GM12892 (cell line): ENCODE measurements around the gene MAN1A2.
"Not testable (repeated sequence)": the region's sequence is repeated elsewhere in the genome, so short reads cannot be mapped to it uniquely, and the experiment has no call there.

Experiments used
- DNase-seq: peaks from one replicate; pipeline ENCODE4 v3.0.0; 2011; ENCODE audit not compliant: insufficient read length
- FAIRE-seq: peaks from 2 replicates; lab custom pipeline; 2011; peaks lifted over from hg19 to GRCh38; lab: Jason Lieb, UNC
- POLR2A ChIP-seq: IDR thresholded peaks from 2 replicates; pipeline ENCODE4 v1.6.1; 2011; ENCODE audit warnings: low read depth, low read length, control low read depth
- POLR2AphosphoS5 ChIP-seq: IDR thresholded peaks from 2 replicates; pipeline ENCODE4 v1.6.1; 2011; ENCODE audit warnings: low read depth, low read length, control low read depth
- TAF1 ChIP-seq: IDR thresholded peaks from 2 replicates; pipeline ENCODE4 v1.6.1; 2011; ENCODE audit warnings: low read depth, mild to moderate bottlenecking, control low read depth, low read length, borderline replicate concordance

The MAN1A2 gene

GRCh38 chr1:117467336-117467735 lies 100.1 kb downstream of the MAN1A2 start:
- TF ChIP-seq POLR2AphosphoS5 (no peak), POLR2A (no peak), TAF1 (no peak)
- FAIRE-seq (no peak), DNase-seq (no peak)

- no peak for TF ChIP-seq POLR2A
- TF ChIP-seq POLR2AphosphoS5: no peak
- TF ChIP-seq TAF1: no peak
- DNase-seq (no peak), FAIRE-seq (no peak)
Measured at GRCh38 chr1:117473063-117473462, 105.8 kb downstream of the MAN1A2 start.

DNA sequence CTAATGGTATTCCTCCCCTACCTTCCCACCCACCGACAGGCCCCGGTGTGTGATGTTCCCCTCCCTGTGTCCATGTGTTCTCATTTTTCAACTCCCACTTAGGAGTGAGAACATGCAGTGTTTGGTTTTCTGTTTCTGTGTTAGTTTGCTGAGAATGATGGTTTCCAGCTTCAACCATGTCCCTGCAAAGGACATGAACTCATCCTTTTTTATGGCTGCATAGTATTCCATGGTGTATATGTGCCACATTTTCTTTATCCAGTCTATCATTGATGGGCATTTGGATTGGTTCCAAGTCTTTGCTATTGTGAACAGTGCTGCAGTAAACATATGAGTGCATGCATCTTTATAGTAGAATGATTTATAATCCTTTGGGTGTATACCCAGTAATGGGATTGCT lies 108.2 kb downstream of the MAN1A2 start:
- FAIRE-seq, DNase-seq: not testable (repeated sequence)

DNA sequence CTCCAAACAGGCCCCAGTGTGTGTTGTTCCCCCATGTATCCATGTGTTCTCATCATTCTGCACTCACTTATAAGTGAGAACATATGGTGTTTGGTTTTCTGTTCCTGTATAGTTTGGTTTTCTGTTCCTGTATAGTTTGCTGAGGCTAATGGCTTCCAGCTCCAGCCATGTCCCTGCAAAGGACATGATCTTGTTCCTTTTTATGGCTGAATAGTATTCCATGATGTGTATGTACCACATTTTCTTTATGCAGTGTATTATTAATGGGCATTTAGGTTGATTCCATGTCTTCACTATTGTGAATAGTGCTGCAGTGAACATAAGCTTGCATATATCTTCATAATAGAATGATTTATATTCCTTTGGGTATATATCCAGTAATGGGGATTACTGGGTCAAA lies 111.8 kb downstream of the MAN1A2 start:
- TF ChIP-seq POLR2AphosphoS5 (no peak), TAF1 (no peak), POLR2A (no peak)
- no peak for FAIRE-seq
- DNase-seq: no peak

DNA sequence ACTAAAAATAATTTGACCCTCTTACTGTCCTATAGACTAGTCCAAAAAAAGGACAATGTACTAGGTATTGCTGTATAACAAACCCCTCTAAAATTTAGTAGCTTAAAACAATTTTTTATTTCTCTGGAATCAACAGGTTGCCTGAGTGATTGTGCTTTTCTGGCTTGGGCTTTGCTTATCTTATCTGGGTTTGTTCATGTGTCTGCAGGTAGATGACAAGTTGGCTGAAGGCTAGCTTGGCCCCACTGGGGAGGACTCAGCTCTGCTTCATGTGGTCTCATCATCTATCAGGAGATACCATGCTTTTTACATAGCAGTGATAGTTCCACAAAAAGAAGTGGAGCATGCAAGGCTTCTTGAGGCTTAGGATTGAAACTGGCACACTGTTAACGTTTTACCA lies 114.2 kb downstream of the MAN1A2 start:
- no peak for FAIRE-seq
- TF ChIP-seq POLR2A (no peak), POLR2AphosphoS5 (no peak), TAF1 (no peak)
- no peak for DNase-seq

DNA sequence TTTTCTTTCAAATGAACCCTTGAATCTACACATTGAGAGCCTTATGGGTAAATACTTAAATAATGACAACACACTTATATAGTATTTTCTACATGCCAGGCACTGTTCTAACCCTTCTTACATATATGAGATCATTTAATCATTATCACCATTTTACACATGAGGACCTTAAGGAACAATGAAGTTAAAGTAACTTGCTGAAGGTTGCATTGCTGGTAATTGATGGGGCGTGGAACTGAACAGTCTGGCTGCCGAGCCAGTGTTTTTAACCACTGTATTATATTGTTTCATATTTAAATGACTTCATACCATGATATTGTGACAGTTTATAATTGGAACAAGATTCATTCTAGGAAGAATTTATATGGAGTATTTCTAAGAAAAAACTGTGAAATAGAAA lies 126.7 kb downstream of the MAN1A2 start:
- no peak for DNase-seq
- no peak for FAIRE-seq
- no peak for TF ChIP-seq TAF1
- TF ChIP-seq POLR2A: no peak
- no peak for TF ChIP-seq POLR2AphosphoS5

DNA sequence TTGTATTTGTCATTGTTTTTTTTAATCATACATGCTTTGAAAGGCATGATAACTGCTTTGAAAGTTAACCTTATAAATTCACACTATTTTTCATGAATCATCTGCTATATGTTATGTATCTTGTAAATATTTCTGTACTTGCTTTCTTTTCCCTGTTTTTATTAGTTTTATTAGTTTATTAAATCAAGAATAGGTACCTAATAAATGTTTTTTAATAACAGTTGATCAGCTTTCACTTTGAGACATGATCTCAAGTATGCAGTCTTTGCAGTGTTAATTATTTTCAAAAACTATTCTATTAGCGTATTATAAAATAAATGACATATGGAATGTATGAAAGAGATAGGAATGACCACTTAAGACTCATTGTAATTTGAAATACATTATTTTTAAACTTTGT lies 127.8 kb downstream of the MAN1A2 start:
- no peak for FAIRE-seq
- TF ChIP-seq POLR2AphosphoS5 (no peak), POLR2A (no peak), TAF1 (no peak)
- no peak for DNase-seq

DNA sequence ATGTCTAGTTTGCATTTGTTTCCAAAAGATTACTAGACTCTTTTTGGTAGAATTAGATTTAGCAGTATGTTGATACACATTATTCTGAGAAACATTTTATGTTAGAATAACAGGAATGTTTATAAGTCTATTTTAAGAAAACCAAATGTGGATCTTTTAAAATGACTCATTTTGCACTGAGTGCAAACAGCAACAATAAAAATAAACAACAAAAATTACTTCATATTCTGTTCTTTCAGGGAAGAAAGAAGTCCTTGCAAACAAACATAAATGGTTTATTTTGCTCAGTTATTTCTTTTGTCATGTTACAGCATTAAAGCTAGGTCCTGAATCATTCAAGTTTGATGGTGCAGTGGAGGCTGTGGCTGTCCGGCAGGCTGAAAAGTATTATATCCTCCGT lies 131.8 kb downstream of the MAN1A2 start:
- DNase-seq (no peak), FAIRE-seq (no peak)
- TF ChIP-seq POLR2AphosphoS5 (no peak), TAF1 (no peak), POLR2A (no peak)

DNA sequence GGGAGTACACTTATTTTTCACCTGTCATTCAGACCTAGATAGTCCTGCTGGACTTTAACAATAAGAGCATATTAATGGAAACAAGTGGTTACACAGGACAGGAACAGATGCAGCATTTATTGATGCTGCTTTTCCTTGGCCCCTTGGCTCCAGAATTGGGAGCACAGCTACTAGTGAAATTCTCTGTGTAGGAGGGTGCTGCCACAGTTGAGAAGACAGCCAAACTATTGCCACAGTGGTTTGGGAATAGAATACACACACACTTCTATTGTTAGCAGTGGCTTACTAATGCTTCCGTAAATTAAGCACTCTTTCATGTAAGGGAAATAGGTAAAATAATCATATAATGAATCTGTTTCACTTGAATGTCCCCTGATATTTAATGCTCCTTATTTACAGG lies 133.3 kb downstream of the MAN1A2 start:
- TF ChIP-seq POLR2AphosphoS5: no peak
- TF ChIP-seq POLR2A: no peak
- TF ChIP-seq TAF1: no peak
- no peak for FAIRE-seq
- no peak for DNase-seq

DNA sequence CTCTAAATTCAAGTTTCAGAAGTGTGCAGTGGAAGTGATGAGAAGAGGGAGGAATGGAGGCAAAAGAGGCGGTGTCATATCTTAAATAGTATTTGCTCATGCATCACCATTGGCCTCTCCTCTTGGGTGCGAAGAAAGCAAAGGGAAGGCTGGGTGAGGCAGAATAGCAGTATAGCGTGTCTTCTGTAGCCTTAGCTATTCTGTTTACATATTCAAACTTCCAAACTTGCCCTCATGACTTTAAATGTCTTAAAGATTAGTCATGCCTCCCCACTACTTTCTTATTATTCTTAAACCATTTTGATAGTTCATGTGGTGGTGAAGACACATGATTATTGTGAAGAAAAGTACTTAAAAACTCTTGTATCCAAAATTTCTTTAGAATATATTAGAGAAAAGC lies 134.0 kb downstream of the MAN1A2 start:
- DNase-seq (no peak), FAIRE-seq (no peak)
- TF ChIP-seq POLR2AphosphoS5 (no peak), POLR2A (no peak), TAF1 (no peak)

GRCh38 chr1:117511273-117511672 lies 144.0 kb downstream of the MAN1A2 start:
- DNase-seq (no peak), FAIRE-seq (no peak)

DNA sequence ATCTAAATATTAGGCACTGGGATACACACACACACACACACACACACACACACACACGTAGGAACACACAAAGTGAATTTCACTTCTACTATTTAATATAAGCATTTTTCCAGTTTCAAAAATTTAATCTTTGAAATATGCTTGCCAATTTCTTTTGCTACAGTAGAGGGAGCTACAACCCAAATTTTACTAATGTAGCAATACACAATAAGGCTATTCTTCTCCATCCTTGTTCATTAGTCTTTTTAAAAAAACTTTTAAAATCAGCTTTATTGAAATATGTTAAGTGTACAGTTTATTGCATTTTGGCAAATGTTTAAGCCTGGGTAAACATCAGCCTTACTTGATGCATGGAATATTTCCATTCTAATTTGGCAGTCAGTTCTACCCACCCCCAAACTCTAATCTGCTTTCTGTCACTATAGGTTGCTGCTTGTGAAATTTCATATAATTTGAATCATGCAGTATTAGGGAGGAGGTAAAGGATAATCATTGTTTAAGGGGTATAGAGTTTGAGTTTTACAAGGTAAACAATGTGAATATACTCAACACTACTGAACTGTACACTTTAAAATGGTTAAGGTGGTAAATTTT lies 145.6 kb downstream of the MAN1A2 start:
- no peak for TF ChIP-seq POLR2AphosphoS5
- TF ChIP-seq TAF1: no peak
- no peak for TF ChIP-seq POLR2A
- no peak for FAIRE-seq

More at GRCh38 chr1:117511273-117511672, 144.0 kb downstream of the MAN1A2 start:
- TF ChIP-seq POLR2A (no peak), TAF1 (no peak), POLR2AphosphoS5 (no peak)

GRCh38 chr1:117523111-117523510 lies 155.9 kb downstream of the MAN1A2 start:
- TF ChIP-seq TAF1 (no peak), POLR2A (no peak), POLR2AphosphoS5 (no peak)
- no peak for FAIRE-seq
- DNase-seq: no peak

More for the DNA sequence above, 145.6 kb downstream of the MAN1A2 start:
- no peak for DNase-seq
